ENCODE data around the gene IGFBP5. TPM values are rescaled to one million over a fixed set of nuclear protein-coding genes. Genes with fewer than 3 reads are reported as not detected.

The IGFBP5 gene
- polyA plus RNA-seq, 3 donors = 36.1 to 716 (median 172) TPM

DNA sequence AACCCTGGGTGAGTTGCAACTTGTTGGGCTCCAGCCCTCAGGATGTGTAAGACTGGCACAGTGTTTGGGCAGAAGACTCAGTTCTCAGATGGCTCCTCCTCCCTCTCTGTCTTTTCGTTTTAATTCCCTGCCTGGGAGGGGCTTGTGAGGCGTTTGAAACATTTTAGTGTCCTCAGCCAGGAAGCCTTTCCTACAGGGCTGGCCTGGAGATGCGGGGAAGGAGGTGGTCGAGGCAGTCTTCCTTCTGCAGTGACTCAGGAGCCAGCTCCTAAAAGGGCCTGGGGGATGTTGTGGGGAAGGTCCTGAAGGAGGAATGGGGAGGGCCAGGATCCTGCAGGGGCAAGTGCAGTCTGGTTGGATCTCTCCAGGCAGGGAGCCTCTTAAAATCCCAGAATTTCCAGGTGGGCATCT is 22.1 kb upstream of the IGFBP5 start:
- no peak overlapping the region for H3K27ac ChIP-seq (ENCODE audit: low read depth, low read length)
- WGBS, 3 donors = 27 to 48% (median 34%) methylated on average over 4 of the region's 4 CpGs

DNA sequence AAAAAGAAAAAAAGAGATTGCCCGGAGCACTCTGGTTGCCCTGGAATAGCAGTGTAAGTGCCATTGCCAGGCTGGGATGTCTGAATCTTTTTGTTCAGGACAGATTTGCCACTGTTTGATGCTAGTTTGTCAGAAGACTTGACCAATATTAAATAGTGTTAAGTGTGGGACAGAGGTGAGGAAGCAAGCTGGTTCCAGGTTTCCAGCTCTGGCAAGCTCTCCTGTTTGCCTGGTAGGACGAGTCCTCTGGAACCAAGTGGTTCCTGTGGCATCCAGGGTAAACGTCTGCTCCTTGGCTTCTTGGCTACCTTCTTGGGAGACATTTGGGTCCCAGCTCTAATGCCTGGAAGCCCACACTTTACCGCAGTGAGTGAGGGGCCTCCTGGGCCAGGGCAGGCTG is 20.8 kb upstream of the IGFBP5 start:
- 68 to 82% (median 76%) methylated on average over 4 of the region's 4 CpGs for WGBS, 3 donors
- H3K27ac ChIP-seq (ENCODE audit: low read depth, low read length) = no peak overlapping the region

GRCh38 chr2:216715402-216715974 is 20.1 kb upstream of the IGFBP5 start:
- no peak overlapping the region for H3K27ac ChIP-seq (ENCODE audit: low read depth, low read length)
- WGBS, 3 donors = 62 to 80% (median 70%) methylated on average over 14 of the region's 14 CpGs

DNA sequence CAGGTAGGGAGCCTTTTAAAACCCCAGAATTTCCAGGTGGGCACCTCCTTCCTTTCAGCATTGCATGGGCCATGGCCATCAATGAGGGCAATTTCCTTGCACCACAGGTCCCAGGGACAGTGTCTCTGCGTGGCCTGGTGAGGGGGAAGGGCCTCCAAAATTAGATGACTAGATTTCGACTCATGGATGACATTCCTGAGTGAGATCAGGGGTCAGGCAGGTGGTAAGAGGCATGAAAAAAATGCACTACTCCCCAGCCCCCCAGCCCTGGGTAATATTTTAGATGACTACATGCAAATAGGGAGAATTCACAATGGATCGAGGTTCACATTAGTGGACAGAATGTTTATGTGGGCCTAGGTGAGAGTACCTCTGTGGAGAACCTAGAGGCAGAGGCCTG is 19.0 kb upstream of the IGFBP5 start:
- no peak overlapping the region for H3K27ac ChIP-seq (ENCODE audit: low read depth, low read length)

GRCh38 chr2:216713691-216714336 is 18.5 kb upstream of the IGFBP5 start:
- WGBS, 3 donors = 49 to 65% (median 53%) methylated on average over 8 of the region's 8 CpGs
- H3K27ac ChIP-seq (ENCODE audit: low read depth, low read length) = no peak overlapping the region

More for the DNA sequence above, 19.0 kb upstream of the IGFBP5 start:
- 61 to 77% (median 62%) methylated on average over 3 of the region's 3 CpGs for WGBS, 3 donors

GRCh38 chr2:216711348-216711747 is 16.0 kb upstream of the IGFBP5 start:
- no peak overlapping the region for H3K27ac ChIP-seq (ENCODE audit: low read depth, low read length)
- WGBS, 3 donors = 62 to 71% (median 71%) methylated on average over 8 of the region's 8 CpGs

DNA sequence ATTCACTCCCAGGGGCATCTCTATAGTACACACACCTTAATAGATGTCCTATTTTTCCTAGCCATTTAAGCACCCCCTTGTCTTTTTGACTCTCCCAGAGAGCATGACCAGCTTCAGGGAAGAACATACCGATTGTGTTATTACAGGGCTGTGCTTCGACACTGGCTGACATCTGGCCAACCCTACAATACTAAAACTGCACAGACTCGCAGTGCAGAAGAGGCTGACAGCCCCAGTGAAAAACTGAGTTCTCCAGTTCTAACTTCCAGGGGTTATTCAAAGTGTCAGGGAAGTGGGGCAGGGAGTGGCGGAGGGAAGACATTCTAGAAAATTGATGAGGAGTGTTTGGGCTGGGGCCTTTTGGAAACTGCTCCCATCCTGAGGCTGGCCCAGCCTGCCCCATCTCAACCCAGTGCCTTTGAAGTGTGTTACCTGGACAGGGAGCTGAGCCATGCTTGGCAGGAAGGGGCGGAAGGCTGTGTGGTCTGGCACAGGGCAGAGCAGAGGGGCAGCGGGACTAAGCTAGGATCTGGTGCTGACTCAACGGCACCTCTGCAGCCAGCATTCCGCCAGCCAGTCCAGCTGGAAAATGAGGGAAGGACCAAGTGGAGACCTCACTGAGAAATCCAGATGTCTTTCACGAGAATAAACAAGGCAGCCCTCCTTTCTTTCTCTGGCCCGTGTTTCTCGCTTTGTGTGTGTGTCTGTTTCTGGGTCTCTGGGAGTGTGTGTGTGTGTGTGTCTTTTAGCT is 15.4 kb upstream of the IGFBP5 start:
- 61 to 71% (median 65%) methylated on average over 11 of the region's 11 CpGs for WGBS, 3 donors

GRCh38 chr2:216702756-216703155 is 7.4 kb upstream of the IGFBP5 start:
- 79 to 91% (median 88%) methylated on average over 1 of the region's 1 CpG for WGBS, 3 donors
- no peak overlapping the region for H3K27ac ChIP-seq (ENCODE audit: low read depth, low read length)

More for the DNA sequence above, 15.4 kb upstream of the IGFBP5 start:
- no peak overlapping the region for H3K27ac ChIP-seq (ENCODE audit: low read depth, low read length)

GRCh38 chr2:216701544-216701943 is 6.2 kb upstream of the IGFBP5 start:
- WGBS, 3 donors = 88 to 94% (median 94%) methylated on average over 7 of the region's 7 CpGs
- no peak overlapping the region for H3K27ac ChIP-seq (ENCODE audit: low read depth, low read length)

DNA sequence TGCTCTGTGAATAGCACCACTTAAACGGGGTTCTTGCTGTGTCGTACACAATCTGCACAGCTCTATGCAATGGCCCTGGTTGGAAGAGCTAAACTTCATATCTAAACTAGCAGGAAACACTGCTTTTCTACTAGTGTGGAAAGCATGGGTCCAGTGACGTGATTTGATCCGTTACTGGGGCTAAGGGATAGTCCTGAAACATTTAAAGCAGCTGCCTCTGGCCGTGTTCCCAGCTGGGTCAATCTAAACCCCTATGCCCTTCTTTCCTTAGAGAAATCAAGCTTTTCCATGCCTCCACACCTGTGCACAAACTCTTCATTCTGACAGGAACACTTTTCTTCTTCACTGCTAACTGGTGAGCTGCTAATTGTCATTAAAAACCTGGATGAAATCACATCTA is 5.4 kb upstream of the IGFBP5 start:
- no peak overlapping the region for H3K27ac ChIP-seq (ENCODE audit: low read depth, low read length)

GRCh38 chr2:216700088-216700567 is 4.8 kb upstream of the IGFBP5 start:
- H3K27ac ChIP-seq (ENCODE audit: low read depth, low read length) = no peak overlapping the region
- 35 to 65% (median 59%) methylated on average over 7 of the region's 7 CpGs for WGBS, 3 donors

More for the DNA sequence above, 5.4 kb upstream of the IGFBP5 start:
- 38 to 57% (median 54%) methylated on average over 5 of the region's 5 CpGs for WGBS, 3 donors

GRCh38 chr2:216698895-216699294 is 3.5 kb upstream of the IGFBP5 start:
- H3K27ac ChIP-seq (ENCODE audit: low read depth, low read length) = no peak overlapping the region
- 5 to 23% (median 16%) methylated on average over 5 of the region's 5 CpGs for WGBS, 3 donors

DNA sequence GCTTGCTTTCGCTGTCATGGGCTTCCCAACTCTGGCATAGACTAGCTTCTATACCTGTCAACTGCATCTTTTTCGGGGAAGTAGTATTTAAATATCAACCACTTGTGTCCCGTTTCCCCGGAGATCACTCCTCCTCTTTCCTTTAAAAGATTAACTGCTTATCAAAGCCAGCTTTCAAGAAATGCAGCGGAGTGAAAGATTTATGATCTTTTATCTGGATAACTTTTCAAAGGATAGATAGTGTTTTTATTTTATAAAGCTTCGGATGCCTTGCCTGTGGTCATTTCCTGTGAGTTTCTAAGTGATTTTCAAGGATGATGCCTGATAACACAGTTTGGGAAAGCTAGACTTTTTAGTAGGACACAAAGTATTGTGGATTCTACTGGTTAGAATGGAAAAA is 2.9 kb upstream of the IGFBP5 start:
- WGBS, 3 donors = 15 to 42% (median 32%) methylated on average over 6 of the region's 6 CpGs
- H3K27ac ChIP-seq (ENCODE audit: low read depth, low read length) = no peak overlapping the region

DNA sequence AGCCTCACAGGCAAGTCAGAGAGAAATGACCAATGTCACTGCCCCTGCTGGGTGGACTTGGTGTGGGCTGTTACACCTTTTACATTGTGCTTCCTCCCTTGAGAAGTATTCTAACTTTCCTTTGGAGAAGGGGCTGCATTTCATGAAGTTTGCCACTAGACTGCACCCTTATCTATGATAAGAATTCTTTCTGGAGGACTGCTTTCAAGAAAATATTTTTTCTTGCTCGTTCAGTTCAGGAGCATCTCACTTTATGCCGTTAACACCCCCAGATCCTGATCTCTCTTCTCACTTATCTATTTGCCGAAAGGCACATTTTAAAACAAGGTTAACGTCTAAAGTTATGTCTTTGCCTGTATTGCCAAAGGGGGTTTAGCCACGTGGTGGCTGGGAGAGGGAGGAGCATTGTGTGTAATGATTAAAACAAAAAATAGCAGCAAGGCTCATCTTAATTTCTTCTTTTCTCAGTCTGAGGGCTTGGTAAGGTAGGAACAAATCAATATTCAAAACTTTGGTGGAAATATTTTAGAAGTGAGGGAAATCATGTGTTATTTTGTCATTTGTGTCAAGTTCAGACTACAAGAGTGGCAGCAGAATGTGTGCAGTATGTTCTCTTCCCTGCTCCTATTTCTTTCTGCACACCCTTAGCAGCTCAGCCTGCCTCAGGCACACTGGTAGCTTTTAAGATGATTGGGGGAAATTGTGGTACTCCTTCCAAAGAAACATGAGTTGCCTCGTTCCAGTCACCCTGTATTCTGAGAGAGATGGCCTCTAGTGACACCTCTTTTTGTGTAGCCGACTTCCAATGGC is 1.6 kb upstream of the IGFBP5 start:
- no peak overlapping the region for H3K27ac ChIP-seq (ENCODE audit: low read depth, low read length)
- 29 to 34% (median 33%) methylated on average over 7 of the region's 7 CpGs for WGBS, 3 donors

- H3K27ac ChIP-seq (ENCODE audit: low read depth, low read length) = no peak overlapping the region
- 81 to 89% (median 85%) methylated on average over 1 of the region's 1 CpG for WGBS, 3 donors
Measured at GRCh38 chr2:216696321-216696720, 972 bp upstream of the IGFBP5 start.

GRCh38 chr2:216694826-216695217 is 527 bp downstream of the IGFBP5 start:
- no peak overlapping the region for H3K27ac ChIP-seq (ENCODE audit: low read depth, low read length)
- 7 to 10% (median 8%) methylated on average over 10 of the region's 10 CpGs for WGBS, 3 donors

- WGBS, 3 donors = 0 to 2% (median 1%) methylated on average over 57 to 59 of the region's 59 CpGs
Measured at GRCh38 chr2:216694082-216694825, 1.1 kb downstream of the IGFBP5 start.

More at GRCh38 chr2:216694082-216694825, 1.1 kb downstream of the IGFBP5 start:
- H3K27ac ChIP-seq (ENCODE audit: low read depth, low read length) = no peak overlapping the region

Data from adipose tissue (tissue), 3 donors.